Measurements from ENCODE around the gene PROB1.

Gene PROB1

DNA sequence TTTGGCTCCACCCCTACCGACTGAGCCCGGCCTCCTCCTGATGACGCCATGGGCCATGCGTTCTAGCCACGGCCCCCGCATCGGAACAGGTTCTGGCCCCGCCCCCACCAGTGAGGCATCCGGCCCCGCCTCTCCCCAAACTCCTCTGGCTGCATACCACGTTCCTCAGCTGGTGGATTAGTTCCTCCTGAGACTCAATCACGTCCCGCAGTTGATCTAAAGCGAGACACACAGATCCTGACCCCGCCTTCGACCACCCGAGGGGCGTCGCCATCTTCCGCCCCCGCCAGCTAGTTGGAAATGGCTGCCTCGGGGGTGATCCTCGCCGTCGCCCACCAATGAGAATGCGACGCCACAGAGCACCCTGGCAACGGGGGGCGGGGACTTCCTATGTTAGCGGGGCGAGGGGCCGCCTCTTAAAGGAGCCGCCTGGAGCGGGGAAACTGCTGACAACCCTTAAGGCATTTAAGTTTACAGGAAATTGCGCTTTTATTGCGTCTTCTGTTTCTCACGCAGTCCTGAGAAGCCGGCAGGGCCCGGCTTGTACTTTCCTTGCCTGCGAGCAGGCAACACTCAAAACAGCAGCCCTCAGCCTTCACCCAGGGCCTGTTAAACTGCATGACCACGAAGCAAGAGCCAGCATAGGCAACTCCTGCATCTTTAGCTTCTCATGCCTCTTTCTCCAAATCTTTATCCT lies 9.0 kb upstream of the PROB1 start, which contains the start of gene SPATA24:
SPATA24 (minus strand) TSS at position 303 of the 697 bp plus-strand sequence; CDS start at position 274, 29 bp downstream.
- no peaks in the 10 kb centered on the region for H3K9me3 ChIP-seq
- peaks cover 71% of the 10 kb centered on the region for H3K4me1 ChIP-seq
- H3K27ac ChIP-seq: peak within 1 kb of the TSS; percentile 81
- no peaks in the 10 kb centered on the region for H4K20me1 ChIP-seq
- peak within 1 kb of the TSS; percentile 89 for H3K4me2 ChIP-seq
- H3K36me3 ChIP-seq: peaks cover 7% of the 10 kb centered on the region; the same call in 1 of the 2 replicates
- peak within 1 kb of the TSS; percentile 64 for H3K4me3 ChIP-seq
- no peak for TF ChIP-seq Cebpa-rat (IDR thresholded peaks at IDR 0.05)
- peak within 1 kb of the TSS; percentile 75 for H3K9ac ChIP-seq
- H3K27me3 ChIP-seq: no peaks in the 10 kb centered on the region

DNA sequence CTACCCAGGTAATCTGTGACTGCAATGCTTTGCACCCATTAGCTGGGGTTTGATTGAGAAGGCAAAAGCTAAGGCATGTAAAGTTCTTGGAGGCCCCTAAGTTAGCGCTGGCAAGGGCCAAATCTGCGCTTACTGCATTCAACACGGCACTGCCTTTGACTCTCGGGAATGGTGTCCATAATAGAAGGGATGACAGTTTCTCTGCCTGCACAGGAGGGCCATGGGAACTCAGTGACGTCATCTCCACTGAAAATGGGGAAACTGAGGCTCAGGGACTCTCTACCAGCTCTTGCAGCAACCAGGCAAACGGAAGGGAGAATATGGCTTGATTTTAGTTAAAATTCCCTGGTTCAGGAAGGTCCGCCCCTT lies 8.5 kb upstream of the PROB1 start:
- Histone ChIP-seq H3K36me3 (peaks cover 7% of the 10 kb centered on the region; the same call in 1 of the 2 replicates), H3K27ac (peak overlapping the region; percentile 81), H3K27me3 (no peaks in the 10 kb centered on the region), H3K4me2 (peak overlapping the region; percentile 89), H3K9me3 (no peaks in the 10 kb centered on the region), H3K4me1 (peaks cover 69% of the 10 kb centered on the region), H3K4me3 (peak overlapping the region; percentile 64), H3K9ac (peak overlapping the region; percentile 75), H4K20me1 (no peaks in the 10 kb centered on the region)
- no peak for TF ChIP-seq Cebpa-rat (IDR thresholded peaks at IDR 0.05)

GRCh38 chr5:139402561-139403158 lies 7.8 kb upstream of the PROB1 start:
- peaks cover 69% of the 10 kb centered on the region for H3K4me1 ChIP-seq
- no peaks in the 10 kb centered on the region for H4K20me1 ChIP-seq
- H3K27me3 ChIP-seq: no peaks in the 10 kb centered on the region
- peak overlapping the region; percentile 75; the same call in 1 of the 2 replicates for H3K9ac ChIP-seq
- TF ChIP-seq Cebpa-rat (IDR thresholded peaks at IDR 0.05): no peak
- peak overlapping the region; percentile 81; the same call in 1 of the 2 replicates for H3K27ac ChIP-seq
- peaks cover 7% of the 10 kb centered on the region; the same call in 1 of the 2 replicates for H3K36me3 ChIP-seq
- no peaks in the 10 kb centered on the region for H3K9me3 ChIP-seq
- H3K4me2 ChIP-seq: peak overlapping the region; percentile 89
- H3K4me3 ChIP-seq: no peak overlapping the region

DNA sequence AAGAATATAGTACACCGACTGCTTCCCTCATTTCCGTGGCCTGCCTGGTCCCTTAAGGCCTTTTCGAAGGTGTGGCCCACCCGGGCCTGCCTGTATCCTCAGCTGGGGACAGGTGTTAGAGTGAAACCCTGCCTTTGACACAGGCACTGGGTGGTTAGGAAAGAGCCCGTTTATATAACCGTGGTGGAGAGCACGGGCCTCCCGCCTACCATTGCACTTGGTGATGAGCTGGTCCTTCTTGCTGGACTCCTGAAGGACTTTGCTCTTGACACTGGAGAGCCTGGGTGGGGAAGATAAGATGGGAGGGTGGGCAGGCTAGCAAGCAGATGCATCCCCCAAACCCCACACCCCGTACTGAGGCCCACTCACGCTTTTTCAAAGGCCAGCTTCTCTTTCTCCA lies 6.6 kb upstream of the PROB1 start:
- Histone ChIP-seq H3K4me2 (no peak overlapping the region), H3K27ac (no peak overlapping the region), H3K27me3 (no peaks in the 10 kb centered on the region), H3K9ac (no peak overlapping the region), H3K9me3 (no peaks in the 10 kb centered on the region), H3K4me3 (no peak overlapping the region), H3K36me3 (peaks cover 16% of the 10 kb centered on the region), H3K4me1 (peaks cover 68% of the 10 kb centered on the region), H4K20me1 (peaks cover 6% of the 10 kb centered on the region)
- TF ChIP-seq Cebpa-rat (IDR thresholded peaks at IDR 0.05): no peak

GRCh38 chr5:139399501-139400121 lies 4.7 kb upstream of the PROB1 start:
- Histone ChIP-seq H3K4me2 (peak overlapping the region; percentile 8; the same call in 1 of the 2 replicates), H3K9me3 (no peaks in the 10 kb centered on the region), H3K4me1 (peaks cover 68% of the 10 kb centered on the region), H3K9ac (no peak overlapping the region), H3K27ac (no peak overlapping the region), H3K27me3 (no peaks in the 10 kb centered on the region), H3K4me3 (no peak overlapping the region), H4K20me1 (peaks cover 26% of the 10 kb centered on the region), H3K36me3 (peaks cover 35% of the 10 kb centered on the region)
- TF ChIP-seq Cebpa-rat (IDR thresholded peaks at IDR 0.05): no peak

- H3K4me3 ChIP-seq: no peak overlapping the region
- H3K4me2 ChIP-seq: peak overlapping the region; percentile 0; the same call in 1 of the 2 replicates
- peaks cover 36% of the 10 kb centered on the region for H3K36me3 ChIP-seq
- peaks cover 59% of the 10 kb centered on the region for H3K4me1 ChIP-seq
- peaks cover 29% of the 10 kb centered on the region for H4K20me1 ChIP-seq
- no peak overlapping the region for H3K9ac ChIP-seq
- H3K27ac ChIP-seq: no peak overlapping the region
- no peaks in the 10 kb centered on the region for H3K27me3 ChIP-seq
- no peaks in the 10 kb centered on the region for H3K9me3 ChIP-seq
- TF ChIP-seq Cebpa-rat (IDR thresholded peaks at IDR 0.05): no peak
These were observed 3.0 kb upstream of the PROB1 start for GRCh38 chr5:139397921-139398320.

DNA sequence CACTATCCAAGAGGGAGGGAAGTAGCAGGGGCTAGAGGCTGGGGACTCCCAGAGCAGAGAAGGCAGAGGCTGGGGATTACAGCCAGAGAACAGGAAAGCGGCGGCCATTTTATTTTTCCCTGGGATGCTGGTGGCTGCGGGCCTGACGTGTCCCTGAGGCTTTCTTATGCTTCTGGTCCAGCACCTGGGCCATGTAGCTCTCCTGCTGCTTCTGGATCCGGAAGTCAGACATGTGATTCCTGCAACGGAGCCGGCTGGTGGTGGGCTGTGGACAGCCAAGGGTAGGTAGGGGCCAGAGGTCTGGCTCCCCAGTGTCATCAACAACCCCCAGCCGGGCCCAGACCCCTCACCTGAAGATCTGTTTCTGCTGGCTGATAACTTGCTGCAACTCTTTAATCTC lies 1.8 kb upstream of the PROB1 start:
- Histone ChIP-seq H3K27ac (0 out of 2 replicates have a peak overlapping the region, but pooled peaks have one; percentile 100), H3K36me3 (peaks cover 36% of the 10 kb centered on the region), H3K9me3 (no peaks in the 10 kb centered on the region), H3K4me2 (peak overlapping the region; percentile 99), H4K20me1 (peaks cover 29% of the 10 kb centered on the region), H3K9ac (peak overlapping the region; percentile 98; the same call in 1 of the 2 replicates), H3K27me3 (no peaks in the 10 kb centered on the region), H3K4me3 (no peak overlapping the region), H3K4me1 (peaks cover 54% of the 10 kb centered on the region)
- TF ChIP-seq Cebpa-rat (IDR thresholded peaks at IDR 0.05): no peak

GRCh38 chr5:139395844-139396640 lies 1.1 kb upstream of the PROB1 start:
- H3K4me2 ChIP-seq: peak overlapping the region; percentile 99
- H3K9ac ChIP-seq: peak overlapping the region; percentile 98
- no peak for TF ChIP-seq Cebpa-rat (IDR thresholded peaks at IDR 0.05)
- H3K4me3 ChIP-seq: peak overlapping the region; percentile 78
- no peaks in the 10 kb centered on the region for H3K27me3 ChIP-seq
- peak overlapping the region; percentile 100 for H3K27ac ChIP-seq
- peaks cover 60% of the 10 kb centered on the region for H3K4me1 ChIP-seq
- H4K20me1 ChIP-seq: peaks cover 29% of the 10 kb centered on the region
- peaks cover 32% of the 10 kb centered on the region for H3K36me3 ChIP-seq
- H3K9me3 ChIP-seq: no peaks in the 10 kb centered on the region

GRCh38 chr5:139394123-139394653 lies 716 bp downstream of the PROB1 start:
- Histone ChIP-seq H3K27me3 (no peaks in the 10 kb centered on the region), H3K4me2 (peak overlapping the region; percentile 99), H3K9ac (peak overlapping the region; percentile 98), H3K36me3 (peaks cover 29% of the 10 kb centered on the region), H3K4me1 (peaks cover 65% of the 10 kb centered on the region), H3K27ac (peak overlapping the region; percentile 100), H4K20me1 (peaks cover 29% of the 10 kb centered on the region), H3K4me3 (peak overlapping the region; percentile 78), H3K9me3 (no peaks in the 10 kb centered on the region)
- no peak for TF ChIP-seq Cebpa-rat (IDR thresholded peaks at IDR 0.05)
